ENCODE data around the gene SMPD3.

SMPD3 gene

DNA sequence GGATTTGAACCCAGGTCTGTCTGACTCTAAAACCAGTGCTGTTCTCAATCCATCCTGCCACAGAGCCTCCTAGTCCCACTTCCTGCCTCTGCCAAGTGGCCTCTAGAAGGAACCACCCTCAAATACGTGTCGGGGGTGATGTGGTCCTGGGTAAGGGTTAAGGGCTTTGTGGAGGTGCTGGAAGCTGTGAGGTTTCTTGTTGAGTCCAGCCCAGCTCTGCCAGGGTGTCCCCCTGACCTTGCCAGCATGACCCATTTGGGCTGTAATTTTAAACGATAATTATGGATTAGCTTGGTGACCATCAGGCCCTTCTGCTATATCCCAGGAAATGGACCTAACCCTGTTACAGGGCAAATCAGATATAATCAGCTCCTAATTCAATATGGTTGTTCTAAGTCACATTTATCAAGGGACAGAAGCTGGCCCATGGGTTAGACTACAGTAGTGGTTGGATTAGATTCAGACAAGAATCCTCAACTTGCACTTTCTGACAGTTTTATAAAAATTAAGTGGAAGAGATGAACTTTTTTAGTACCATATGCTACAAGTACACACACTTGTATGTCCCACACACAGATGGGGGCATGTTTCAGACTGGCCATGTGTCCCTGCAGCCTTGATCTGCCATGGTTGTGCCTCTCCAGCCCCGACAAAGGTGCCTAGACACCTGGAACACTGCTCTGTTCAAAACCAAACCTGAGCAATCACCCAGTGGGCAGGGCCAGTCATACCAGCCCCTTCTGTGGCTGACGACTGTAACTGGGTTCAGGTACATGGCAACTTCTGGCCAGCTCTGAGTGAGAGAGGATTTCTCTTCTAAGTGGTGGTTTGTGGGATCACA lies 48.0 kb downstream of the SMPD3 start:
- TF ChIP-seq GATA1 (IDR thresholded peaks at IDR 0.05; ENCODE audit: low read depth, low read length), result no peak
- TF ChIP-seq POLR2A (IDR thresholded peaks at IDR 0.05; ENCODE audit: low read length), result no peak
- DNase-seq, result no peak

DNA sequence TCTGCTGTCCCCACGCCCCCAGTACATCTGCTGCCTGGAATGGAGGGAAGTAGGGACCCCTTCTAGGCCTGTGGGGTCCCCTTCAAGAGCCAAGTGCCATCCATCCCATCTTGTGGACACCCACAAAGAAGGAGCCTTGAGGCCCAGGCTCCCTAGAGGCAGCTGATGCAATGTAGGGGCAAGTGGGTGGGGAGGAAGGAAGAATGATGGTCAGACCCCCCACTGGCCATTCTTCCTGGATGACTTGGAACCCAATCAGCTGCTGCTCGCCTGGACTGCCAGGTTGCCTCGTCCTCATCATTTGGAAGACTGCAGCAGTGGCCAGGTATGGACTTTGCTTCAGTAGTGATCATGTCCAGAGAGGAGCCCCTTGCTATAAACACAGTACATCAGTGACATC lies 48.9 kb downstream of the SMPD3 start:
- no peak for TF ChIP-seq POLR2A (IDR thresholded peaks at IDR 0.05; ENCODE audit: low read length)
- TF ChIP-seq GATA1 (IDR thresholded peaks at IDR 0.05; ENCODE audit: low read depth, low read length), result no peak
- peak in 1 of 2 experiments; percentile 20 for DNase-seq

DNA sequence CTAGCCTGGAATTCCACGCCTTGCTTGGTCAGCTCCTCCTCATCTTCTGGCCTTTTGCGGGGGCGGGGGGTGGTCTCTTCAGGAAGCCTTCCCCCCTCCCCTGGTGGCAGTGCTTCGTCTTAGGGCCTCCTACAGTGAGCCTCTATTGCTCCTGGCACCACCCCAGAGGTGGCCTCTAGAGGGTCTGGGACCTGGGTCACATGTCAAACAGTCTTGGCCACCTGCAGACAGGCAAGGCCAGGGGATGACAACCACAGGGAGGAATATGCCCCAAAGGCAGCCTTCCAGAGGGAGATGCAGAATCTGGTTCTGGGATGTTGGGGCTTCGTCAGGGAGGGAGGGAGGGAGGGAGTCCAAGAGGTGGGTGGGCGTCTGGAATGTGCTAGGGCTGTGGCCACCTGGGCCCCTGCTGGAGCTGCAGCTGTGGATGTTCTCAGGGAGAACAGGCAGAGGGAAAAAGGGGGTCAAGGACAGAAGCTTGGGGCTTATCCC lies 50.6 kb downstream of the SMPD3 start:
- DNase-seq, result no peak
- TF ChIP-seq POLR2A (IDR thresholded peaks at IDR 0.05; ENCODE audit: low read length) (no peak), GATA1 (IDR thresholded peaks at IDR 0.05; ENCODE audit: low read depth, low read length) (no peak)

DNA sequence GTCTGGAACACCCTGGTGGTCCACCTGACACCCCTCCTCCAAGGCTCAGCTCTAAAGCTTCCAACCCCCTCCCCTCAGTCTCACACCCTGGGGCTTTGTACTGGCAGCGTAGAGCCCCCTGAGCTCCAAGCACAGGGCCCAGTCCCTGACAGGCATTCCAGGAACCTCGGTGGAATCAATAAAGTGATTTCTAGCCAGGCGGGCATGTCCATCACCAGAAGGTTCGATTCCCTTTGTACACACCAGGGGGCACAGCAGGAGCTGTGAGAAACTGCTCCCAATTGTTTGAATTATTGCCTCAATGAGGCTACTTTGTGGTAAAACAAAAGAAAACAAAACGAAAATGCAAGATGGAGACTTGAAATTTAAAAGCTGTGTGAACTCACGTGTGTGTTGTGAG lies 51.8 kb downstream of the SMPD3 start:
- peak; percentile 13 to 29 for DNase-seq

DNA sequence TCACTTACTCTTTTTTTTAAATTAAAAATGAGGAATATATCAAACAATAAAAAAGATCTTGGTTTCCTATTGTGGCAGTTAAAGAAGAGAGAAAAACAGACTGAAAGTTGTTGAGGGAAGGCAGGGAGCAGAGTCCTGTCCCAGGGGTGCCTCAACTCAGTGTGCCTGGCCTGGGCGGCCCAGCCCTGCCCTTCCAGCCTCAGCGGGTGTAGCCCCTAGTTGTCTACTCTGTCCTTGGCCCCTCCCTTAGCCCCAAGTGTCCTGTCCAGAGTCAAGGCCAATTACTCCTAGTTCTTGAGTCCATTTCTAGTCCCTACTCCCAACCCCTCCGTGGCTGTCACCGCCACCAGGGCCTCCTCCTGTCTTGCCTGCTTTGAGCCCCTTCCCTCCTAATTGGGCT lies 52.5 kb downstream of the SMPD3 start:
- DNase-seq, result no peak

More for the DNA sequence above, 51.8 kb downstream of the SMPD3 start:
- TF ChIP-seq GATA1 (IDR thresholded peaks at IDR 0.05; ENCODE audit: low read depth, low read length), result no peak
- TF ChIP-seq POLR2A (IDR thresholded peaks at IDR 0.05; ENCODE audit: low read length), result no peak

DNA sequence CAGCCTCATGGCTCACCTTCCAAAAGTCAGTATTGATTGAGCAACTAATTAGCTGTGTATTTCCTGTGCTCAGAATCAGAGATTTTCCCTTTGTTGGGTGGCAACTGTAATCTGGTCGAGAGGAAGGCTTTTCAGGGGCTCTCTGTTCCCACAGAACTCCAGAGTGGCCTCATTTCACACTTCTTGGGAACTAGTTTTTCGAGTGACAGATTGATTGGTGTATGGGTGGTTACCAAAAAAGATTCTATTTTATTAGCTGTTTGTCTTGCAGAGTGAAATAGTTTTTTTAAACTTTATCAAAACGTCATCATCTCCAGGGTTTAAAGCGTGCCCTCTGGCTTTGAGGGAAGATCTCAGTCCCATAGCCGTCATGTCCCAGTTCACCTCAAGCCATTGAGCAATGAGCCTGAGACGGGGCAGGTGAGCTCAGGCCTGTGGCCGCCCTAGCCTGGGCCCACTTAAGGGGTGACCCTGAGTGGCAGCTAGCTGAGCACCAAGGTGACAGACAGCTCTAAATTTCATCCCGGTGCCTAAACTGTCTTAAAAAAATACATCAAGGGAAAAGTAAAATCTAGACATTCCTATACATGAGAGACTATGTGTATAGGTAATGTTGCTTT lies 53.0 kb downstream of the SMPD3 start:
- TF ChIP-seq POLR2A (IDR thresholded peaks at IDR 0.05; ENCODE audit: low read length), result no peak
- TF ChIP-seq GATA1 (IDR thresholded peaks at IDR 0.05; ENCODE audit: low read depth, low read length), result no peak
- DNase-seq, result no peak

More for the DNA sequence above, 52.5 kb downstream of the SMPD3 start:
- no peak for TF ChIP-seq POLR2A (IDR thresholded peaks at IDR 0.05; ENCODE audit: low read length)
- TF ChIP-seq GATA1 (IDR thresholded peaks at IDR 0.05; ENCODE audit: low read depth, low read length), result no peak

DNA sequence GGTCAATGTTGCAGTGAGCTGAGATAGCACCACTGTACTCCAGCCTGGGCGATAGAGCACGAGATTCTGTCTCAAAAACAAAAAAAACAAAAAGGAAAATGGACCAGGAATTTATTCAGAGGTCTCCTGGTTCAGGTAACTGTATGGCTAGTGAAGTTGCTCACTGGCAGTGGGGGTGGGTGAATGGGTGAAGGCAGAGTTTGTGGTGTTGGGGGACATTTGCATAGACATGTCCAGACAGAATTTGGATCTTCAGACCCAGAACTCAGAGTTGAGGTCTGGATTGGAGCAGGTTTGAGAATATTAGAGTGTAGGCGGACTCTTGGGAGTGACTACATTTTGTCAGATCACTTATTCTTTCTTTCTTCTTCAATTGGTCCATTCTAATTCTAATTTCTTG lies 55.0 kb downstream of the SMPD3 start:
- DNase-seq, result no peak
- TF ChIP-seq POLR2A (IDR thresholded peaks at IDR 0.05; ENCODE audit: low read length) (no peak), GATA1 (IDR thresholded peaks at IDR 0.05; ENCODE audit: low read depth, low read length) (no peak)

DNA sequence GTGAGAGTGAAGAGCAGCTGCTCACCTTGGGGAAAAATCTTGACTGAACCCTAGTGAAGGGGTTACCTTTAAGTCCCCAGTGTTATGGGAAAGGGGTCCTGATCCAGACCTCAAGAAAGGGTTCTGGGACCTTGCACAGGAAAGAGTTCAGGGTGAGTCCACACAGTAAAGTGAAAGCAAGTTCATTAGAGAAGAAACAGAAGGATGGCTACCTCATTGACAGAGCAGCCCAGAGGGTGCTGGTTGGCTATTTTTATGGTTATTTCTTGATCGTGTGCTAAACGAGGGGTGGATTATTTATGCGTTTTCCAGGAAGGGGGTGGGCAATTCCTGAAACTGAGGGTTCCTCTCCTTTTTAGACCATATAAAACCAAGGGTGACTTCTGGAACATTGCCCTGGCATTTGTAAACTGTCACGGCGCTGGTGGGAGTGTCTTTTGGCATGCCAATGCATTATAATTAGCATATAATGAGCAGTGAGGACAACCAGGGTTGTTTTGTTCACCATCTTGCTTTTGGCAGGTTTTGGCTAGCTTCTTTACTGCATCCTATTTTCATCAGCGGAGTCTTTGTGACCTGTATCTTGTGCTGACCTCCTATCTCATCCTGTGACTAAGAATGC lies 58.4 kb downstream of the SMPD3 start:
- no peak for DNase-seq
- no peak for TF ChIP-seq GATA1 (IDR thresholded peaks at IDR 0.05; ENCODE audit: low read depth, low read length)
- TF ChIP-seq POLR2A (IDR thresholded peaks at IDR 0.05; ENCODE audit: low read length), result no peak

DNA sequence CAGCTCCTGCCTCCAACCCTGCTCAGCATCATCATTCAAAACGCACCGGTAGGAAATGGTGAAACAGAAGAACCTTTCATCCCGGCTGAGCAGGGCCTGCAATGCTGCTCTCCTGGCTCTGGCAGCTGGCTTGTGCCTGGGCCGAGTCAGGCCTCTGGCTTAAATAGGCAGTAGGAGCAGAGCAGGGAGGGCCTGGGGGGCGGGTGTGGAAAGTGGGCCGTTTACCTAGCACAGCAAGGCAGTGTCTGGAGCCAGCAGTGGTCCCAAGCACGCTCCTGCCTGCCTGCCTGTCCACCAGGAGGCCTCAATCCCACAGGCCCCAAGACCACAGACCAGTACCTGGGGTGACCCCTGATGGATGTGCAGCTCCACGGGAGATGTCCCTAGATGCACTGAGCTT lies 59.3 kb downstream of the SMPD3 start:
- DNase-seq, result no peak
- TF ChIP-seq GATA1 (IDR thresholded peaks at IDR 0.05; ENCODE audit: low read depth, low read length) (no peak), POLR2A (IDR thresholded peaks at IDR 0.05; ENCODE audit: low read length) (no peak)

DNA sequence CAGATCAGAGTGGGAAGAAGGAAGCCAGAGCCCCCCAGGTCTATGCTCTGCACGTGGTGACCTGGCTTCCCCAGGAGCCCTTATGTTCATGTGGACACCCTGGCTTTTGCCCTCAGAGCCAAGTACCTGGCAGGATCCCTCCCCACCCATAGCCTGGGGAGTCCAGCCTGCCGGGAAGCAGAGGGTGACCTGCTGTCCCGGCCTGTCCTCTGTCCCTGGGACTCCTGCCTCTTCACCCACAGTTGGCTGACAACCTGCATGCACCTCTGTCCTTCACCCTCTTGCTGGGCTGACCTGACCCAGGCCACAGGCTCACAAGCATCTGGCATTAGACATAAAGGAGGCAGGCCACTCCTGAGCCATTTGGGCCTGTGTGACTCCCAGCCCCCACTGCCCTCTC lies 60.2 kb downstream of the SMPD3 start:
- DNase-seq, result no peak
- TF ChIP-seq POLR2A (IDR thresholded peaks at IDR 0.05; ENCODE audit: low read length) (no peak), GATA1 (IDR thresholded peaks at IDR 0.05; ENCODE audit: low read depth, low read length) (no peak)

DNA sequence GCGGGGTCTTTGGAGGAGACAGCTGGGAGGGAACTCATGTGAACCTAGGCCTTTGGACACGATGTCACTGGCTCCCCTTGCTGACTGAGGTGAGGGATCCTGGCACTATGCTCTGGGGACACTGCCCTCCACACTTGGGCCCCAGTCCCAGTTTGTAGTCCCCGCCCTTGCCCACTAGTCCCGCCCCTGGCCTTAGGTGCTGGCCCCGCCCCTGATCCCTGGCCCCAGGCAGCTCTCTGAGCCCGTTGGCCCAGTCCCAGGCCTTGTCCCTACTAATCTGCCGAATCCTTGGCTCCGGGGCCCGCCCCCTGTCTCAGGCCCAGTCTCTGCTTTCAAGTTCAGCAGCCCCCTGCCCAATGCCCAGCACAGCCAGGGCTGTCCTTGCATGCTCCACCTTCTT lies 61.0 kb downstream of the SMPD3 start:
- TF ChIP-seq POLR2A (IDR thresholded peaks at IDR 0.05; ENCODE audit: low read length), result no peak
- TF ChIP-seq GATA1 (IDR thresholded peaks at IDR 0.05; ENCODE audit: low read depth, low read length), result no peak
- no peak for DNase-seq

DNA sequence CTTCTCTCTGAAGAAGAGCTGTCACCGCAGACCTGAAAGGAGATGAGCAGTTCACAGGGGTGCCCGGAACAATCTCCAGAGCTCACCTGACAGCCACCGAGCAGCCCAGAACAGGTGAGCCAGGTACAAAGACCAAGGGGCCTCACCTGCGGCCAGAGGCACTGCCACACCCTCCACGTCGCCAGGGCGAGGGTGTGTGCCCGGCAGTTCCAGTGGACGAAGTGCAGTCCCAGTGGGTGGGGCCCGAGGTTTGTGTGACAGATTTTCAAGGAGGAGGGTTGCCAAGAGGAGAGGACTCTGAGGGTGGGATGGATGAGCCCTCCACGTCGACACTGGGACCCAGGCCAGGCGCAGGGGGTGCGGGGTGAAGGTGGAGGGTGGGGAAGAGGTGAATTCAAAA lies 61.7 kb downstream of the SMPD3 start:
- no peak for DNase-seq
- TF ChIP-seq POLR2A (IDR thresholded peaks at IDR 0.05; ENCODE audit: low read length) (no peak), GATA1 (IDR thresholded peaks at IDR 0.05; ENCODE audit: low read depth, low read length) (no peak)

DNA sequence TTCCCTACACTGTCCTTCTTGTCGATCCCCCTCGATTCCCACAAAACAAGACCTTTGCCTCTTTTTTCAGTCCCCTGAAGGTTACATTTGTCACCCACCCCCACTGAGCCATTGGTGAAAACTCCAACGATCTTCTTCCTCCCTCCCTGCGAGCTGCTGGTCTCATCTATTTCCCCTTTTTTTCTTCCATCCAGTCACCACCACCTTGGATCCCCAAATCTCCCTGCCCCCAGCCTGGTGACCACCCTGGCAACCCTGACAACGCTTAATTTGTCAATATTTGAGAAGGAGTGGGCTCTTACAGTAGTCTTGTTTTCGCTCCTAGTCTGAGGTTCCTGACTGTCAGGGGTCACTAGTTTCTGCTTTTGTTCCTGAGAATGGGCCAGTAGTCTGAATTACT lies 62.9 kb downstream of the SMPD3 start:
- no peak for DNase-seq

More for the DNA sequence above, 62.9 kb downstream of the SMPD3 start:
- TF ChIP-seq POLR2A (IDR thresholded peaks at IDR 0.05; ENCODE audit: low read length) (no peak), GATA1 (IDR thresholded peaks at IDR 0.05; ENCODE audit: low read depth, low read length) (no peak)

Data from erythroblast (primary cell).